Pancreas (tissue), 10 donors: ENCODE results near the gene ZNF20. TPM values are rescaled to one million over a fixed set of nuclear protein-coding genes. Genes with fewer than 3 reads are reported as not detected.
"Not testable (repeated sequence)": the region's sequence is repeated elsewhere in the genome, so short reads cannot be mapped to it uniquely, and the experiment has no call there.

Source experiments
- ATAC-seq, 4 donors: fragments of 200-7000 bp; cut with Tn5 transposase; one replicate each; pipeline versions ENCODE4 v1.8.0 to v1.9.1; 2020; ENCODE audit warnings: mild to moderate bottlenecking in 4 of 4, moderate library complexity in 4 of 4
- DNase-seq, 6 donors: peaks; one replicate each; pipeline ENCODE4 v3.0.0-alpha.2; 2020
- FAIRE-seq: peaks from 2 replicates; lab custom pipeline; 2012; peaks lifted over from hg19 to GRCh38; lab: Jason Lieb, UNC
- H3K27ac ChIP-seq, 4 donors: fragments of 200-600 bp; sonication (generic); 1 replicate in 3 of 4; 2 replicates in 1 of 4; pipeline versions ENCODE4 v1.5.0 to v1.8.0; 2020
- H3K27me3 ChIP-seq, 4 donors: fragments of 200-600 bp; one replicate each; pipeline ENCODE4 v1.8.0; 2021
- H3K36me3 ChIP-seq, 3 donors: fragments of 200-600 bp; sonication (generic) in 1 of 3; one replicate each; pipeline versions ENCODE4 v1.5.0 to v1.8.0; 2020 to 2021
- H3K4me1 ChIP-seq, 3 donors: fragments of 200-600 bp; one replicate each; pipeline ENCODE4 v1.8.0; 2021
- H3K4me3 ChIP-seq, 4 donors: fragments of 200-600 bp; sonication (generic) in 2 of 4; one replicate each; pipeline versions ENCODE4 v1.5.0 to v1.8.0; 2020 to 2021
- H3K9me3 ChIP-seq, 4 donors: fragments of 200-600 bp; one replicate each; pipeline ENCODE4 v1.8.0; 2021
- CTCF ChIP-seq, 4 donors: fragments of 200-600 bp; sonication (generic) in 3 of 4; IDR thresholded peaks; one replicate each; pipeline versions ENCODE4 v1.5.0 to v1.8.0; 2021; ENCODE audit warnings: antibody characterized with exemption in 4 of 4
- WGBS, 2 donors: extraction: QIAGEN DNeasy Blood & Tissue Kit; methylation state at CpG; one replicate each; pipeline ENCODE4 v1.1.7; 2013; 5-methylcytosine and 5-hydroxymethylcytosine counted together
- intact Hi-C, 3 donors: fragments of 100-400 bp; cut with DNase I; formaldehyde crosslinking; loops; one replicate each; pipeline versions ENCODE4 v1.11.1 to v1.14.2; 2022
- polyA plus RNA-seq, 2 donors: library from polyadenylated mRNA; stranded (reverse); fragments of 200-250 nt; gene quantifications; one replicate each; pipeline ENCODE4 v1.2.3, GENCODE V29; 2013
- total RNA-seq, 6 donors: library from RNA; stranded (reverse); fragmentation: NEBNext Ultra II Directional in 4 of 6; extraction: Animal tissue kit (Norgen Biotek cat#: 25700) in 4 of 6; gene quantifications; one replicate each; pipeline versions ENCODE4 v1.2.1 to v1.2.4, GENCODE V29; 2021 to 2023
- donor health status: healthy with polysubstance abuse.
- donor health status: DM: no; HTN: no; CAD: no; lungs with moderate emphysema.
- donor health status: DM: no; HTN: no; CAD: no.
- donor health status: control.
- donor health status: control.
- donor health status: Bipolar disorder and iron deficiency.
- donor health status: DM: yes; HTN: yes; CAD: no.
- donor health status: DM: no; HTN: no; CAD: no.
- donor health status: DM: no; HTN: no; CAD: no.
- donor health status: DM: yes; HTN: yes; CAD: no.

Gene ZNF20
- total and polyA plus RNA-seq, 8 donors = 0.63 to 3.3 (median 2.1) TPM

- no peak for ATAC-seq
- DNase-seq = no peak
- no peak for TF ChIP-seq CTCF (IDR thresholded peaks at IDR 0.05)
- Histone ChIP-seq H3K9me3 (no peaks in the 10 kb centered on the region), H3K36me3 (no peaks in the 10 kb centered on the region), H3K27ac (no peak overlapping the region), H3K4me3 (no peak overlapping the region), H3K27me3 (no peaks in the 10 kb centered on the region), H3K4me1 (no peaks in the 10 kb centered on the region)
- WGBS, 2 donors = 91 to 92% methylated on average over 5 of the region's 5 CpGs
- intact Hi-C loops = no loop called here
- no peak for FAIRE-seq
These were observed 54.9 kb downstream of the ZNF20 start for GRCh38 chr19:12085074-12085818.

GRCh38 chr19:12083336-12083735, 56.8 kb downstream of the ZNF20 start:
- not testable (repeated sequence) for FAIRE-seq, ATAC-seq
- WGBS, 2 donors = 97 to 98% methylated on average over 6 of the region's 6 CpGs

More at GRCh38 chr19:12083336-12083735, 56.8 kb downstream of the ZNF20 start:
- H3K36me3 ChIP-seq, intact Hi-C loops, DNase-seq, H3K4me3 ChIP-seq, H3K27ac ChIP-seq, H3K4me1 ChIP-seq, H3K27me3 ChIP-seq, H3K9me3 ChIP-seq: not testable (repeated sequence)

Other genes starting within 250 kb of the ZNF20 start
- gene ZNF700, start 215.2 kb downstream of the ZNF20 start, total RNA-seq = 10 to 100 TPM in 1 of 6 donors, 1 to 10 TPM in 5; 6.5 to 10.9 (median 7.7) TPM
- 10 to 100 TPM; 14.9 to 22.7 TPM for gene ZNF700, start 215.2 kb downstream of the ZNF20 start, polyA plus RNA-seq
- 1 to 10 TPM; 1.5 to 4.5 (median 2.4) TPM for gene ZNF763, start 175.3 kb downstream of the ZNF20 start, total RNA-seq
- 1 to 10 TPM; 3.6 to 5.9 TPM for gene ZNF763, start 175.3 kb downstream of the ZNF20 start, polyA plus RNA-seq
- 1 to 10 TPM; 3.7 to 6.5 (median 4.4) TPM for gene ZNF433, start 104.7 kb downstream of the ZNF20 start, total RNA-seq
- 1 to 10 TPM; 7.1 to 9.9 TPM for gene ZNF433, start 104.7 kb downstream of the ZNF20 start, polyA plus RNA-seq
- under 1 TPM; 0.19 to 0.87 (median 0.46) TPM for gene ZNF878, start 87.4 kb downstream of the ZNF20 start, total RNA-seq
- under 1 TPM; 0.19 to 0.23 TPM for gene ZNF878, start 87.4 kb downstream of the ZNF20 start, polyA plus RNA-seq
- 10 to 100 TPM in 1 of 6 donors, 1 to 10 TPM in 5; 4.4 to 12.4 (median 5.7) TPM for gene ZNF844, start 75.6 kb downstream of the ZNF20 start, total RNA-seq
- 1 to 10 TPM; 2.1 to 3.0 TPM for gene ZNF844, start 75.6 kb downstream of the ZNF20 start, polyA plus RNA-seq
- 1 to 10 TPM; 1.9 to 4.3 (median 2.7) TPM for gene ZNF625, start 16.4 kb upstream of the ZNF20 start, total RNA-seq
- gene ZNF625, start 16.4 kb upstream of the ZNF20 start, polyA plus RNA-seq = 1 to 10 TPM; 1.3 to 1.4 TPM
- 1 to 10 TPM; 2.1 to 5.8 (median 4.9) TPM for gene ZNF136, start 22.7 kb upstream of the ZNF20 start, total RNA-seq
- 1 to 10 TPM; 2.0 to 4.5 TPM for gene ZNF136, start 22.7 kb upstream of the ZNF20 start, polyA plus RNA-seq
- 10 to 100 TPM in 1 of 6 donors, 1 to 10 TPM in 5; 5.7 to 10.2 (median 7.9) TPM for gene ZNF44, start 154.5 kb upstream of the ZNF20 start, total RNA-seq
- 10 to 100 TPM in 1 of 2 donors, 1 to 10 TPM in 1; 8.1 to 14.2 TPM for gene ZNF44, start 154.5 kb upstream of the ZNF20 start, polyA plus RNA-seq
- gene ZNF563, start 193.3 kb upstream of the ZNF20 start, total RNA-seq = 1 to 10 TPM; 1.0 to 2.9 (median 2.0) TPM
- 1 to 10 TPM; 1.6 to 1.8 TPM for gene ZNF563, start 193.3 kb upstream of the ZNF20 start, polyA plus RNA-seq
- 1 to 10 TPM; 1.1 to 3.6 (median 2.2) TPM for gene ZNF442, start 225.3 kb upstream of the ZNF20 start, total RNA-seq
- gene ZNF442, start 225.3 kb upstream of the ZNF20 start, polyA plus RNA-seq = under 1 TPM; 0.57 to 0.82 TPM